ENCODE data around the gene PPAT.
"Not testable (repeated sequence)": the region's sequence is repeated elsewhere in the genome, so short reads cannot be mapped to it uniquely, and the experiment has no call there.

Gene PPAT

DNA sequence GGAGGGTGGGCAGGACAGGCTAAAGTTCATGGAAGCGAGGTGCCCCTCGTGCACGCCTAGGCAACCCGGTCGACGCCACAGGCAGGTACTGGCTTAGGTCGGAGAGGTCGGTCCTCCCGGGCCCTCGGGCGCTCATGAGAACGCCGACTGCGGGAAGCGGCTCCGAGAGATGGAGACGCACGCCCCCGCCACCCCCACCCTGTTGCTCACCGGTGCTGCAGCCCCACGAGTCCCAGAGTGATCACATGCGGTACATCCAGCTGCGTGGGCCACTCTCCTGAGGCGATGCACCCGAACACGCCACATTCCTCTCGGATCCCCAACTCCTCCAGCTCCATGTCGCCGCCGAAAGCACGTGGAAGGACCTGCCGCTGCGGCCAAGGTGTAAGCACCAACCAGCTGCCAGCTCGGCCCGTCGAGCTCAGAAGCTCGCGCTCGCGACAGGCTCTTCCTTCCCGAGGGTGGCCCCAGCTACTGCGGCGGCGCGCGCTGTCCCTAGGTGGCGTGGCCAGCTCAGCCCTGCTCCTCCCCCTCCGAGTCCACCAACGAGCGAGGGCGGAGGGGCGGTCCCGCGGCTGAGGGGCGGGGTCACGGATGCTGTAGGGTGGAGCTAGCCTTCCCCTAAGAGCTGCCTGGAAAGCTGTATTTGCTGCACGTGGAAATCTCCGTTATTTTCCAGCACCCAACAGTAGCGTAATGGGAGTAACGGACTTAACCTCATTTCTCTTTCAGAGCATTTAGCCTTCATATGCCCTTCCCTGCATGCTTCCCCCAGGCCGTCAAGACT, at the start of gene PPAT:
Gene PPAT, minus strand, starts transcription at position 476 of the 787 bp plus-strand sequence. Its CDS starts 138 bp downstream, at position 338.
- peak; percentile 95 for DNase-seq

DNA sequence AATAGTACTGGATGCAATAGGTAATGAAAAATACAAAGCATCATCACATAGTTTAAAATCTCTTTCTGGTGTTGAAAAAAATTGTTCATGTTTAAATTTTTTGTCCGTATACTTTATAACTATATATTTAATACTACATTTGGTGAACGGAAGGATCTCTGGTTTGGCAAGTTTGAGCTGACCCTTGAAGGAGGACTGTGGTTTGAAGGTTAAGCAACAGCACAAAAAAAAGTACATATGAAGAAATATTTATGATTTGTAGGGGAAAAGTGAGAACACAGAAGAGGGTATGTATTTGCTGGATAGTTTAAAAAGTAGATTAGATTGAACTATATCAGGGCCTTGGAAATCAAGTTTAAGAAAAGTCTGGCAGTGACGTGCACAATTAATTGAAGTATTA, 45.3 kb upstream of the PPAT start:
- no peak for DNase-seq

DNA sequence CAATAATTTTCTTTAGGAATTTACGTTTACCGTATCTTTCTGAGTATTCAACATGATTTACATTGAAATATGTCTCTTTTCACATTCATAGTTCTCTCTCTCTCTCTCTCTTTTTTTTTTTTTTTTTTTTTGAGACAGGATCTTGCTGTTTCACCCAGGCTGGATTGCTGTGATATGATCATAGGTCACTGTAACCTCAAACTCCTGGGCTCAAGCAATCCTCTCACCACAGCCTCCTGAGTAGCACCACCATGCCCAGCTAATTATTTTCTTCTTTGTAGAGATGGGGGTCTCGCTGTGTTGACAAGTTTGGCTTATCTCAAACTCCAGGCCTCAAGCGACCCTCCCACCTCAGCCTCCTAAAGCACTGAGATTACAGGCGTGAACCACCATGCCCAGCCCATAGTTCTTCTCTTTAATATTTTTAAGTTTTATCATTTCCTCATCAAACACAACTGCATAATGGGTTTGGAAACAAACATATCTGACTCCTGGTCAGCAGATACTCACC, 41.8 kb upstream of the PPAT start:
- DNase-seq: no peak

DNA sequence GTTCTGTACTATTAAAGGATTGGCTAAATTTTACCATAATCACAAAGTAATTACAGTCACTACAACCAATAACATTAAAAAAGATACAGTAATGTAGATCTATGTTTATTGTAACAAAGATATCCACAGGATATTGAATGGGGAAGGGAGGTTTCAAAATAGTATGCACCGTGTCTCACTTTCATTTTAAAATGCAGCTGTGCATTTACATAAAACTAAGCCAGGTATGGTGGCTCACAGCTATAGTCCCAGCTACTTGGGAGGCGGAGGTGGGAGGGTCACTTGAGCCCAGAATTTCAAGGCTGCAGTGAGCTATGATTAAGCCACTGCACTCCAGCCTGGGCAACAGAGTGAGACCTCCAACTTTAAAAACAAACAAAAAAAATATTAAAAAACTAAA, 40.5 kb upstream of the PPAT start:
- DNase-seq: no peak

DNA sequence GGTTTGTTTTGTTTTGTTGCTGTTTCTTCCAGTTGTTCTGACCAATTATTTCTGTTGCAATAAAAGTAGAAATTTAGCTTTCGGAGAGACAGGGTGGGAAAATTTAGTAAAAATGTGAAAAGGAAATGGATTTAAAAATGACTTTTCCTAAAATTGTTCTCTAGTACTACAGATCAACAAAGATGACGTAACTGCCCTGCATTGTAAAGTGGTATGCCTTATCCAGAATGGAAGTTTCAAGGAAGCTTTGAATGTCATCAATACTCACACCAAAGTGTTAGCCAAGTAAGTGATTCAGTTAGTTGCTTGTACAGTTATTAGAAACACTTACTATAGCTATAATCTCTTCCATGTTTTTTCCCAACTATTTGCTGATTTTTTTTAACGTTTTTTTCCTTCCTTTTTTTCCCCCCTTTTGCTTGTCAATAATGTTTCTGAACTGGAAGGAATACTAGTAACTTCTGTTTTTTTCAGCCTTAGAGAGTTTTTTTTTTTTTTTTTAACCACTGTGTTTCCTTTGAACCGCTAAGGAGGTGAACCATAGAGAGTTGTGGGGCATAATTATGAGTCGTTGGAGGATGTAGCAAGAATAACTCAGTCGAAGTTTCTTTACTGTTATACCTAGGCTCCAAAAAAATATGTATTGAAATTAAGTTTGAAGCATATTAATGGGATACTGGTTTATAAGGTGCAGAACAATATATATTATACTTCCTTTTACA, 34.2 kb upstream of the PPAT start:
- no peak for DNase-seq

DNA sequence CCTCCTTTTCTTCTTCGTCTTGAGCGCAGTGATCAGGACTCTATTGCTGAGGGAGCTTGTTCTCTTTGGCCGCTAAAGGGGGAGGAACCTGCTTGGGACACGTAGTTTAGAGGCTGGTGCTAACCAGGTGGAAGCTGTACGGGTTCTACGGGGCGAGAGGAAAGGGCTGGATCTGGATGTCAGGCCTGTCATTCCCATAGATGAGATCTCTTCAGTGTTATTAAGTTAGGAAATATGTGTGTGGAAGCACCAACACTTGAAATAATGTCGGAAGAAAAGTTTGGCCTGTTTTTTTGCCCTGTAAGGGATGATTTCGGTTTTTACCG, 32.6 kb upstream of the PPAT start:
- peak; percentile 30 for DNase-seq

DNA sequence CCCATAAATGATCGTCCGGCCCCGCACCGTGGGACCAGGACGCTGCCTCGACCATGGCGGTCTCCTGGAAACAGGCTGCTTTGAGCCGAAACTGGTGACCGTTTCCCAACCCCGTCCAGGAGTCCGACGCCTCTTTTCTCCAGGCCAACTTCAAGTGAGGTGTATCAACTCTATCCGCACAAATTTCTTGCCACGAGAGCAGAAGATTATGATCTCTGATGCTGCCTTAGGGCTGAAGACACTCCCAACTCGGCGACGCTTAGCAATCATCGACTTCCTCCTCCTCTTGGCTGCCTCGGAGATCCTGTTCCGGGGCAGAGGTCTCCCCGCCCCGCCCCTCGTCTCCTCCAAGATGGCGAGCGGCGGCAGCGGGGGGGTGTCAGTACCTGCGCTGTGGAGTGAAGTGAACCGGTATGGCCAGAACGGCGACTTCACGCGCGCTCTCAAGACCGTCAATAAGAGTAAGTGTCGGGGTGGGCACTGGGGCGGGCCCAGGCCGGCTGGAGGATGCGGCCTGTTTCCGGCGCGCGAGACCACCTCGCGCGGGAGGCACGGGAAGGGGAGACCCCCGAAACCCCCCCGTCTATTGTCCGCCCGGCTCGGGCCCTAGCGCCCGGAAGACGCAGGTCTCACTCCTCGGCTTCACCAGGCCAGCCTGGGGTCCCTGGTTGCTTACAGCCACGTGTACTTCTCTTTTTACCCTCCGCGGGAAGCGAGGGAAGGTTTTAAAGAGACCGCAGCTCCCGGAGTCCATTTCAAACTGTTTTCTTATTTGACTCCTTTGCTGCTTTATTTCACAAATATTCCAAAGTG, 32.1 kb upstream of the PPAT start, which contains the start of gene SRP72:
Gene SRP72, plus strand, starts transcription at position 334 of the 813 bp plus-strand sequence. Its CDS starts 19 bp downstream, at position 353.
- DNase-seq: peak; percentile 82

DNA sequence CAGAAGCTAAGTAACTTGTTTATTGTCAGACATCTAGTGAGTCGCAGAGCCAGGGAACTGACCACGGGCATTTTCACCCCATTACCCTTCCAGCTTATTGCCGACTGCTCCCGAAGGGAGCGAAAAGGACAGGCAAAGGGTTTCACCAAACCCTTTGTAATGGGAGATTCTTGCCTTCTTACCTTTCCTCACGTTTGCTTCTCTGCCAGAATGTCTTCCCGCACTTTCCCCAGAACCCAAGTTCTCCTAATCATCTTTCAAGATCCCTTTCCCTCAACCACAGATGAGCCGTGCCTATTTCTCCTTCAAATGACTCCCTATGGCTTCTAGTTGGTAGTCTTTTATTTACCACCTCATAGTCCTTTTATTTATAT, 31.5 kb upstream of the PPAT start:
- no peak for DNase-seq

DNA sequence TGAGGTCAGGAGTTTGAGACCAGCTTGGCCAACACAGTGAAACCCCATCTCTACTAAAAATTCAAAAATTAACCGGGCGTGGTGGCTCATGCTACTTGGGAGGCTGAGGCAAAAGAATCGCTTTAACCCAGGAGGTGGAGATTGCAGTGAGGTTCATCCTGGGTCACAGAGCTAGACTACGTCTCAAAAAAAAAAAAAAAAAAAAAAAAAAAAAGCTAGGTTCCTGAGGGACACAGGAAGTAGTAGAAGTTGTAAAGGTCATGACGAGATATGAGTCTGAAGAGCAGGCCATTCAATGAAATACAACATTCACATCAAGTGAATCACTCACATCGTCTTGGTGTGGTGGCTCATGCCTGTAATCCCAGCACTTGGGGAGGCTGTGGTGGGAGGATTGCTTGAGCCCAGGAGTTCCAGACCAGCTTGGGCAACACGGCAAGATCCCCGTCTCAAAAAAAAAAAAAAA, 30.9 kb upstream of the PPAT start:
- not testable (repeated sequence) for DNase-seq

DNA sequence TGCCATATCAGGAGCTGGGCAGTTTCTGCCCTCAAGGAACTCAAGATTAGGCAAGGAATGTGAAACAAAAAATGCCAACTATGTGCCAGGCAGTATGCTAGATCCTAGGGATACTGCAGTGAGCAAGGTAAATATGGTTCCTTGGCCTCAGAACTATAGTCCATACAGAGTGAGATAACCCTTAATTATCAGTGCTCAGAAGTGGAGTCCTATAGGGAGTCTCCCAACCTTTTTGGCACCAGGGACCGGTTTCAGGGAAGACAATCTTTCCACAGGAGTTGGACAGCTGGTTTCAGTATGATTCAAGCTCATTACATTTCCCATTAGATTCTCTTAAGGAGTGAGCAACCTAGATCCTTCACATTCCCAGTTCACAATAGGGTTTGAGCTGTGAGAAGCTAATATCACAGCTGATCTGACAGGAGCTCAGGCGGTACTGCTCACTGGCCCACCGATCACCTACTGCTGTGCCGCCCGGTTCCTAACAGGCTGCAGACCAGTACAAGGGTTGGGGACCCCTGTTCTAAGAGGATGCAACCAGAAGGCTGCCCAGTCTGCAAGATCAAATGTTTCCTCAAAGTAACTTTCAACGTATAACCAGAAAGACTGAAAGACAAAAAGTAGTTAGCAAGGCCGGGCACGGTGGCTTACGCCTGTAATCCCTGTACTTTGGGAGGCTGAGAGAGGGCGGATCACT, 30.3 kb upstream of the PPAT start:
- DNase-seq: no peak

DNA sequence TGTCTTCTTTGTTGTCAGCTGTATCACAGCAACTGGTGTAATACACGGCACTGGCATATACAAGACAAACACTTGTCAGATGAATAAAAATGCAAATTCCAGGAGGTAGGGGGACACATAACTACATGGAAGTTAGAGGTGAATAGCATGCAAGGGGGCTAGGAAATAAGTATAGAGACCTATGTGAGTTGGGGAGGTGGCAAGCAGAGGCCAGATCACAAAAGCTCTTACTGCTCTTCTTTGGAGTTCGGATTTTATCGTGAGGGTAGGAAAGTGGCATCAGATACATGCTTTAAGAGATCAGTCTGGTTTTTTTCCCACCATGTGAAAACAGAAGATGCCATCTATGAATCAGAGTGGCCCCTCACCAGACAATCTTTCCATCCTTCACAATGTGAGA, 29.2 kb upstream of the PPAT start:
- no peak for DNase-seq

DNA sequence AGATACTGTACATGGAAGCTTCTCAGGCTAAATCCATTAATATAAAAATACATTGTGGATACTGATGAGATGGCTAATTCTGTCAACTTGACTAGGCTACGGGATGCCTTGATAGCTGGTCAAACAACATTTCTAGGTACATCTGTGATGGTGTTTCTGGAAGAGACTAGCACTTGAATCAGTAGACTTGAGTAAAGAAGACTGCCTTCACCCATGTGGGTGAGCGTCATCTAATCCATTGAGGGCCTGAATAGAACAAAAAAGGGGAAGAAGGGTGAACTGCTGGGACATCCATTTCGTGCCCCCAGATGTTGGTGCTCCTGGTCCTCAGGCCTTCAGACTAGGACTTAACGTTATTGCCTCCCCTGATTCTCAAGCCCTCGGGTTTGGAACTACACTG, 28.3 kb upstream of the PPAT start:
- no peak for DNase-seq

DNA sequence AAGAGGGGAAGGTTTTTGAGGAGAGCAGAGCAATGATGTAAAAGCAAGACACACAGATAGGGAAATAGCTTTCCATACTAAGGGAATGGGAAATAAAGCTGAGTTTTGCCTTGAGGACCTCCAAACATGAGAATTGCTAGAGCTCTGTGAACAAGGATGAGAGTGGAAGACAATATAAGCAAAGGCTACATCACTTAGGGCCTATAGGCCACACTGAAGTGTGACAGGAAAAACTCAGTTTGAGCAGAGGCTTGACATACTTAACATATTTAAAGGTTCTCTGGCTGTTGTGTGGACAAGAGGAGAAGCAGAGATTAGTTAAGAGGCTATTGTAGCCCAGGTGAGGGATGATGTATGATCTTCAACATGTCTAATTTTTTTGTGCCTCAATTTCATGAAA, 26.7 kb upstream of the PPAT start:
- no peak for DNase-seq

DNA sequence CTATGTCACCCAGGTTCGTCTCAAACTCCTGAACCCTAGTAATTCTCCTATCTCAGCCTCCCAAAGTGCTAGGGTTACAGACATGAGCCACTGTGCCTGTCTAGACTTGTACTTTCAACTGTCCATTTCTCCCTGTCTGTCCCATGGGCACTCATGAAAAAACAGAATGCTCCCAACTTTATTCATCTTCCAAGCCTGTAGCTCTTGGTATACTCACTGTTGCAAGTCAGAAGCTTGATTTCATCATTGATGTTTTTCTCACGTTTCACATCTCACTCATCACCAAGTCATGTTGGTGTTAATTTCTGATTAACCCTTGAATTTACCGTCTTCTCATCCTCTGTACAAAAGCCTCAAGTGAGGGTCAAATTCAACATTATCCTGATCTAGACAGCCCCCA, 24.7 kb upstream of the PPAT start:
- no peak for DNase-seq

DNA sequence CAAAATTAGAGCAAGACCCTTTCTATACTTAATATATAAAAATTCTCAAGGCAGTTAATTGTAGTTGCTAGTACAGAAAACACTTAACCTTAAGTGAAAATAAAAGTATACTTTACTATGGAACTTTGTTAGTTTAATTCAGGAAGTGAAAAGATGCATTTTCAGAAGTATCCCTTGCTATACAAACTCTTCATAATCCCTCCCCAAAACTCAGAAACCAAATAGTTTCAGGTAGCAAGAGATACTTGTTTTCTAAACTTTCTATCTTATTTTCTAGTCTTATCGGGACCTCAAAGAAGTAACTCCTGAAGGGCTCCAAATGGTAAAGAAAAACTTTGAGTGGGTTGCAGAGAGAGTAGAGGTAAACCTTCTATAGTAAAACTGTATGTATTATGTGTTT, 14.9 kb upstream of the PPAT start:
- DNase-seq: no peak

DNA sequence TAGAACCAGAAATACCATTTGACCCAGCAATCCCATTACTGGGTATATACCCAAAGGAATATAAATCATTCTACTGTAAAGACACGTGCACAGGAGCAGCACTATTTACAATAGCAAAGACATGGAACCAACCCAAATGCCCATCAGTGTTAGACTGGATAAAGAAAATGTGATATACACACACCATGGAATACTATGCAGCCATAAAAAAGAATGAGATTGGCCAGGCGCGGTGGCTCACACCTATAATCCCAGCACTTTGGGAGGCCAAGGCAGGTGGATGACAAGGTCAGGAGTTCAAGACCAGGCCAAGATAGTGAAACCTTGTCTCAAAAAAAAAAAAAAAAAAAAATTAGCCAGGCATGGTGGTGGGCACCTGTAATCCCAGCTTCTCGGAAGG, 14.1 kb upstream of the PPAT start:
- DNase-seq: not testable (repeated sequence)

DNA sequence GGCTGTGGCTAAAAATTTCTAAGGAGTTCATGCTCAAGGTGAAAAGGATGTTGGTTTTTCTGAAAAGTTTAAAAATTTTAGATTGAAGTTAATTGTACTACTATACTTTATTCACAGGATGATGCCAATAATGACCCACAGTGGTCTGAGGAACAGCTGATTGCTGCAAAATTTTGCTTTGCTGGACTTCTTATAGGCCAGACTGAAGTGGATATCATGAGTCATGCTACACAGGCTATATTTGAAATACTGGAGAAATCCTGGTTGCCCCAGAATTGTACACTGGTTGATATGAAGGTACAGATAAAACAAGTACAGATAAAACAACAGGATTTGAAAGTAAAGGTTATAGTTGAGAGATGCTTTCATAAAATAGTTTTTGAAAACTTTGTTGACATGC, 12.9 kb upstream of the PPAT start:
- DNase-seq: no peak

DNA sequence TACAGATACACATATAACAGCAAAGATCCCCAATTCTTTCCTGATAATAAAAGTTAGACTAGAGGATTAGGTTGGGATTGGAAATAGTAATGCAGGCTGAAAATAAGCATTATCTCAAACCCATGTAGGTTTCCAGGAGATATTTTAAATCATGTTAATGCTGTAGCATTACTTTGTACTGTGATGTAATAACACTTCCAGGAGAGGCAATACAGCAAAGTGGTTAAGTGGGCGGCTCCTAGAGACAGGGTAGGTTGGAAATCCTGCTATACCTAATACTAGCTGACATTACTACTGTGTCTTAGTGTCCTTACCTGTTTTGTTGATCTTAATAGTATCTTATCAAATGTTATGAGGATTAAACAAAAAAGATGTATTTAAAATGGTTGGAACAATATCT, 10.3 kb upstream of the PPAT start:
- no peak for DNase-seq

DNA sequence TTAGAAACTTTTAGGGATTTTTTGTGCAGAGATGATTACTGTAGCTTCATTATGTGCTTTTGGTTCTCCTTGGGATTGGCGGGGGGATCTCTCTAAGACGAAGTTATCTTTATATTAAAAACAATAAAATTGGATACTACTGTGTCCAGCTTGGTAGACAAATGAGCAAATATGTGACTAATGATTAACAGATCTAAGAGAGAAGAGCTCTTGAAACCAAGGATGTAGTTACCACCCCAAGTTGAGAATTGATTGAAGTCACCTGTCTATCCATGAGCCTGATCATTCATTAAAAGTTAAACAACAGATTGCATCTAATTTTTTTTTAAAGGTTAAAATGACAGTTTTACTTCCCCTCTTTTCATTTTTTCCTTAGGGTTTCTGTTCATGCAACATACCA, 9.3 kb upstream of the PPAT start:
- no peak for DNase-seq

DNA sequence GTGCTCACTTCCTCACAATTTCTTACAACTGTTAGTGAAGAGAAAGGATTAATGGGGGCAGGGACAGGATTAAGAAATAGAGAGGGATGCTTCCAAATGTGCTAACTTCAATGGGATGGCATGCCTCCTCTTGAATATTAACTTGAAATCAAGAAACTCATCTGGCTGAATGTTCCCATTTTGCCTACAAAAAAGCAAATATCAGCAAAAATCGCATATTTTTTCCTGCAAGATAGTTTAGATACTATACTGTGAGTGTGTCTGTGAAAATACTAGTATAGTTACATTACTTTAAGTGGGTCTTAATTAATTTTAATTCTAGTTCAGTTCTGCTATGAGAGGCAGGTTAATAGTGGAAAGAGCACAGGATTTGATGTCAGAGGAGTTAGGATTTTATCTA, 5.6 kb upstream of the PPAT start:
- no peak for DNase-seq

DNA sequence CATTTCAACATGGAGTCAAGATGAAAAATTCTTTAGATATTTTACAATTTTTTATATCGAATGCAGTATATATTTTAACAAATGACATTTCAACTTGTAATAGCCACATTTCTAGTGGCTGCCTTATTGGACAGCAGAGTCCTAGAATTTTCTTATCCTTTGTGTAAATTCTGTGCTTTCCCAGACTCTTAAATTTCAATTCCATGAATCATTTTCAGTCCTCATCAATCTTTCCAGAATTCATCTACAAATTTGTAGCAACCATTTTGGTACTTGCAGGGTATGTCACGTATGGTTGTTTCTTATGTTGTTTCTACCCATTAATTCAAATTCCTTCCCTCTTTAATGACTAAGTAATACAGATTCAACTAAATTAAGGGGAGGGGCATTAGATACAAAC, 3.4 kb upstream of the PPAT start:
- DNase-seq: no peak

DNA sequence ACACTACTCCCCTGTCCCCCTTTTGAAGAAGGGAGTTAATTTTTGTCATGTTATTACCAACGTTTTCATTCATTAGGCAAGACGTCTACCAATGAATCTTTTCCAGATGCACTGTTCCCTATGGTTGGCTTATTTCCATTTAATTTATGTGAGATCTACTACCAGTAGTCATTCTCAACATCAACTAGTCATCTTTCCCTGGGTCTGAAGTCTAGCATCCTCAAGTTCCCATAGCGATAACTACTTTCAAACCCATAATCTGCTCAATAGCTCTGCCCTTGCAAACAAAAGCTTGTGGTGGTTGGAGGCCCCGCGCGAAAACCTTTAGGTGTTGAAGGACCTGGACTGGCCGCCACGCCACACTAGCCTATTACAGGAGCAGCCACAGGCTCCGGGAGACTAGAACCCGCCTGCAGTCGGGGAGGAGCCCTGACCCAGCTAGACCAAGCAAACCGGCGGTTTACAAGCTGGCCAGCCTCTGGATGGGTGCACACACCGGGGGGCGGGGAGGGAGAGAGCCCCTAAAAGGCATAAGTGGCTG, 746 bp downstream of the PPAT start:
- peak; percentile 48 for DNase-seq

DNA sequence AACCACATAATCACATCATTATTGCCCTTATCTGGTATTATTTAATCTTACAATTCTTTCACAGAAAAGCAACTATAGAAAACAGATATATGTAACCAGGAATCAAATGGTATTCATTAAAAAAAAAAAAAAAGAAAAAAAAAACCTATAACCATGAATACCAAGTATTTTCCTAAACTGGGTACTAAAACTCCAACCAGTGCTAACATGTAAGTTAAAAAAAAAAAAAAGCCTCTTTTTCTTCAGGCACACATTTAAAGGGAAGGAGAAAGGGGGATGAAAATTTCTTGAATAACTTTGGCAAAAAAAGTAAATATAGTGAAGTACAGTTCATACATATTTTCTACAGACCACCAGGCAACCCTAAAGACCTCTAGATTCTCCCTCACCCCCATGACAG, 2.1 kb downstream of the PPAT start:
- DNase-seq: no peak

Measured in NCI-H2029 (cell line).